Osteoblast (primary cell): ENCODE measurements around the gene TRRAP. TPM values are rescaled to one million over a fixed set of nuclear protein-coding genes. Genes with fewer than 3 reads are reported as not detected.

Experiments
- DNase-seq: peaks from one replicate; pipeline ENCODE4 v3.0.0; 2011; ENCODE audit warnings: low spot score, mixed read lengths; ENCODE audit not compliant: insufficient read length; ENCODE audit errors: missing footprints
- H2AFZ ChIP-seq: 2 replicates; pipeline ENCODE4 v1.6.0; 2011; ENCODE audit warnings: mild to moderate bottlenecking, low read length
- H3K27ac ChIP-seq: 2 replicates; pipeline ENCODE4 v1.5.1; 2011; ENCODE audit warnings: mild to moderate bottlenecking, low read depth, low read length, moderate library complexity
- H3K27me3 ChIP-seq: 2 replicates; pipeline ENCODE4 v1.6.0; 2012; ENCODE audit warnings: mild to moderate bottlenecking, control low read depth, inconsistent platforms, low read length, moderate library complexity; ENCODE audit not compliant: insufficient read depth
- H3K36me3 ChIP-seq: 2 replicates; pipeline ENCODE4 v1.5.1; 2011; ENCODE audit warnings: mild to moderate bottlenecking, low read length, control low read depth, moderate library complexity; ENCODE audit not compliant: insufficient read depth
- H3K4me1 ChIP-seq: 2 replicates; pipeline ENCODE4 v1.5.1; 2011; ENCODE audit warnings: mild to moderate bottlenecking, low read length, control low read depth, moderate library complexity; ENCODE audit not compliant: insufficient read depth
- H3K4me2 ChIP-seq: 2 replicates; pipeline ENCODE4 v1.6.0; 2011; ENCODE audit warnings: mild to moderate bottlenecking, low read length; ENCODE audit not compliant: insufficient read depth
- H3K4me3 ChIP-seq: fragments of 200-600 bp; sonication (generic); 3 replicates; pipeline ENCODE4 v1.5.1; 2012; ENCODE audit warnings: mild to moderate bottlenecking, low read length, inconsistent platforms; ENCODE audit not compliant: insufficient read depth
- H3K79me2 ChIP-seq: 2 replicates; pipeline ENCODE4 v1.6.0; 2012; ENCODE audit warnings: mild to moderate bottlenecking, low read length, control low read depth, inconsistent platforms; ENCODE audit not compliant: insufficient read depth
- H3K9me3 ChIP-seq: 2 replicates; pipeline ENCODE4 v1.5.1; 2011; ENCODE audit warnings: low read depth, low read length, control low read depth
- H4K20me1 ChIP-seq: 2 replicates; pipeline ENCODE4 v1.6.0; 2012; ENCODE audit warnings: mild to moderate bottlenecking, low read length, control low read depth; ENCODE audit not compliant: insufficient read depth
- CTCF ChIP-seq: IDR thresholded peaks from 2 replicates; pipeline ENCODE4 v1.5.1; 2011; ENCODE audit warnings: mild to moderate bottlenecking, low read depth, low read length, moderate library complexity; ENCODE audit errors: extremely low read depth
- total RNA-seq: library from RNA; depleted of rRNA; stranded (reverse); fragments of >200 nt; gene quantifications from 2 replicates; pipeline ENCODE4 v1.2.3, GENCODE V29; 2012

The TRRAP gene
- total RNA-seq, 1 donor: 17.7 TPM

DNA sequence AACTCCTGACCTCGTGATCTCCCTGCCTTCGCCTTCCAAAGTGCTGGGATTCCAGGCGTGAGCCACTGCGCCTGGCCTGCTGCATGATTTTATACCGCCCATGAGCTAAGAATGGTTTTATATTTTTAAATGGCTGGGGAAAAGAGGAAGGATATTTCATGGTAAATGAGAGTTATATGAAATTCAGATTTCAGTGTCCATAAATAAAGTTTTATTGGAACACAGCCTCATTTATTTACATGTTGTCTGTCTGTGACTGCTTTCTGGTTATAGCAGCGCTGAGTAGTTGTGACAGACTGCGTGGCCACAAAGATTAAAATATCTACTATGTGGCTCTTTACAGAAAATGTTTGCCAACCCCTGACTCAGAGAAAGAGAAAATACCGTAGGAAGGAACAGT lies 2.2 kb downstream of the TRRAP start:
- H3K79me2 ChIP-seq: peaks cover 49% of the 10 kb centered on the region
- no peak overlapping the region for H3K27ac ChIP-seq
- peaks cover 43% of the 10 kb centered on the region for H3K36me3 ChIP-seq
- H2AFZ ChIP-seq: no peak overlapping the region
- H4K20me1 ChIP-seq: peaks cover 25% of the 10 kb centered on the region
- no peak overlapping the region for H3K4me3 ChIP-seq
- H3K4me1 ChIP-seq: peaks cover 13% of the 10 kb centered on the region
- no peak for DNase-seq
- H3K27me3 ChIP-seq: no peaks in the 10 kb centered on the region
- H3K4me2 ChIP-seq: no peak overlapping the region
- no peak for TF ChIP-seq CTCF
- no peaks in the 10 kb centered on the region for H3K9me3 ChIP-seq

DNA sequence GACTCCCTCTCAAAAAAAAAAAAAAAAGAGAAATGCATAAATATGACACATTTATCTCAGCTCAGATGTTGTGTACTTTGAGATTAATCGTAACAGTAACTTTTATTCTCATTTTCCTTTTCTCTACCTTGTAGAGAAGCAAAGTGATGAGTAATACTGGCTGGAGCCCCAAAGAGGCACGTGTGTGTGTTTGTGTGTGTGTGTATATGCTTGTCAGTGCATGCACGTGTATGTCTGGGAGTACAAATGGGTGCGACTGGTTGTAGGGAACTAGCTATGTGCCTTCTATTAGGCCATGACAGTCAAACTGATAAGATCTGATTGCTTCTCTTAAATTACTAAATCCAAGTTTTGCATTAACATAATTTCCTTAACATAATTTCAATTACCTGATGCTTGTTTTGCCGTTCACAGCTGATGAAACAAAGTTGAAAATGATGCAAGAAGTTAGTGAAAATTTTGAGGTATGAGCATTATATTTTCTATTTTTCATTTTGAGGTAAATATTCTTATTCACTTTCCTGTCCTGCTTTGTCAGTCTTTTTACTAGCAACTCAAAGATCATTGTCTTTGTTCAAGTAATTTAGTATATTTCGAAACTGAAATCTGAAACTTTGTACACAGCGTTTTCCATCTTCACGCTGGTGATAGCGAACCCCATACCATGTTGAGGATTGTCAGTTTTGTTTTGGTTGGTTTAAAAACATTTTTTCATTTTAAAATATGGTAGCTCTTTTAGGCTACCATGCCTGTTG lies 3.4 kb downstream of the TRRAP start:
- H3K27me3 ChIP-seq: no peaks in the 10 kb centered on the region
- no peak overlapping the region for H3K4me2 ChIP-seq
- peaks cover 52% of the 10 kb centered on the region for H3K36me3 ChIP-seq
- TF ChIP-seq CTCF: no peak
- H3K4me3 ChIP-seq: no peak overlapping the region
- peaks cover 25% of the 10 kb centered on the region for H4K20me1 ChIP-seq
- no peaks in the 10 kb centered on the region for H3K9me3 ChIP-seq
- H3K27ac ChIP-seq: no peak overlapping the region
- no peak overlapping the region for H2AFZ ChIP-seq
- H3K79me2 ChIP-seq: peaks cover 52% of the 10 kb centered on the region
- H3K4me1 ChIP-seq: peaks cover 13% of the 10 kb centered on the region
- DNase-seq: no peak

DNA sequence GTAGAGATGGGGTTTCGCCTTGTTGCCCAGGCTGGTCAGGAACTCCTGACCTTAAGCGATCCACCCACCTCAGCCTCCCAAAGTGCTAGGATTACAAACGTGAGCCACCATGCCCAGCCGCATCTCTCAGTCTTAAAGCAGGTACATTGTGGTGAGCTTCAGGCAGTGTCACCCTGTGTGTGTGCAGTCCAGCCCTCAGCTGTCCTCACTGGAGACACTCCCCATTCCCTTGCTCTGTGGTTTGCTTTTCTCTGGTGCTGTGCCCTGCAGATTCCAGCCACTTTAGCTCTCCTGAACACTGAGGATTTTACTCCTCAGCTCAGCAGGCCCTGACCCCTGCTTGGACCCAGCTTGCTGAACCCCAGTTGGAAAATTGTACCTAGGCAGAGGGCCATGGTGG lies 6.1 kb downstream of the TRRAP start:
- Histone ChIP-seq H3K79me2 (peaks cover 47% of the 10 kb centered on the region), H3K4me2 (no peak overlapping the region), H3K36me3 (peaks cover 67% of the 10 kb centered on the region), H4K20me1 (peaks cover 29% of the 10 kb centered on the region), H3K4me3 (no peak overlapping the region), H3K27ac (no peak overlapping the region), H3K4me1 (peaks cover 8% of the 10 kb centered on the region), H2AFZ (no peak overlapping the region), H3K9me3 (no peaks in the 10 kb centered on the region), H3K27me3 (no peaks in the 10 kb centered on the region)
- DNase-seq: no peak
- TF ChIP-seq CTCF: no peak

DNA sequence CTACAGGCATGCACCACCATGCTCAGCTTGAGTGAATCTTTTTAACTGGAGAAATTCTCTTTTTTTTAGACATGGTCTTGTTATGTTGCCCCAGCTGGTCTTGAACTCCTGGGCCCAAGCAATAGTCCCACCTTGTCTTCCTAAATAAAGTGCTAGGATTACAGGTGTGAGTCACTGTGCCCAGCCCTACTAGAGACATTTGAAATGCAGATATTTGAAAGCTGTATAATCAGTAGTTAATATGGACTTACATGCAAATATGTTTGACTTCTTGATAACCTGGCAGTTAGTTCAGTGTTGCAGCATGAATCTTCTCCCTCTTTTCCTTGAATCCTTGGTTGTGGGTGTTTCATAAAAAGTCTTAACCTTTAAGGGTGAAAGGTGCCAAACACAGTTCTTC lies 8.7 kb downstream of the TRRAP start:
- Histone ChIP-seq H3K4me3 (no peak overlapping the region), H3K9me3 (no peaks in the 10 kb centered on the region), H3K4me2 (no peak overlapping the region), H3K36me3 (peaks cover 70% of the 10 kb centered on the region), H3K27me3 (no peaks in the 10 kb centered on the region), H3K79me2 (peaks cover 27% of the 10 kb centered on the region), H4K20me1 (peaks cover 15% of the 10 kb centered on the region), H3K27ac (no peak overlapping the region), H3K4me1 (no peaks in the 10 kb centered on the region), H2AFZ (no peak overlapping the region)
- no peak for DNase-seq
- no peak for TF ChIP-seq CTCF
